ENCODE results near the gene BLM. TPM values are rescaled to one million over a fixed set of nuclear protein-coding genes. Genes with fewer than 3 reads are reported as not detected.

Gene BLM
- total RNA-seq, 1 experiment from 2014 or later: 41.3 TPM

DNA sequence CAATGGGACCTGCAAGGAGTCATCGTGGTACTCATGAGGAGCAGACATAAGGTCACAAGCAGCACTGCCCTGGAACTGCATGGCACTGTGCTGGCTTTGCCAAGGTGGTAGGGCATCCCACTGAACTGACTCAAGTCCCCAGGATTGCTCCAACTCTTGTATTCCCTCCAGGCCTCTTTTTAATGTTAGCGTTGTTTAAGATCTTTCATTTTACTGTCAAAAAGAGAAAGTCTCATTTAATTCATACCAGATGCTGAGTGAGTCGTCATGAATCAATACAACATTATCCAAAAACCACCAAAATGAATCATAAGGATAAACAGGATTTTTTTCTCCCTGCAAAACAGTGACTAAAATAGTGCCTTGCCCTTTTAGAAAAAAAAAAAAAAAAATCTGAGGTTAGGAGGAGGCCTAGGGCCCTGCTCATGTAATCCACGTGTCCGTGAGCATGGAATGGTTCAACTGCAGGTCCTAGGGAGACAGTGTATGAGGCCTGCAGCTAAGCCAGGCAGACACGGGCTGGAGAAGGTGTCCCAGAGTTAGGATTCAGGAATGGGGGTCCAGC is 36.7 kb upstream of the BLM start:
- peaks cover 6 to 7% of the 10 kb centered on the region in 2 experiments; a peak in 3 of 4 replicates for H3K4me1 Mint-ChIP-seq

More for the DNA sequence above, 36.7 kb upstream of the BLM start:
- WGBS (ENCODE audit: extremely low coverage, insufficient read length, low lambda C conversion rate): no CpG with 5 or more reads among the region's 6 CpGs
- Histone ChIP-seq H2BK120ac (ENCODE audit: low read depth, low read length, poor library complexity, severe bottlenecking) (no peak overlapping the region), H3T11ph (ENCODE audit: low read length) (no peak overlapping the region), H3K23ac (ENCODE audit: insufficient read length, low read depth, low read length) (no peak overlapping the region), H3K79me1 (ENCODE audit: insufficient read depth, low read depth, low read length, poor library complexity, severe bottlenecking) (no peaks in the 10 kb centered on the region), H4K91ac (ENCODE audit: insufficient read length, low read depth, low read length) (no peak overlapping the region), H2BK12ac (ENCODE audit: insufficient read length, low read depth, low read length) (no peak overlapping the region), H3K9ac (ENCODE audit: extremely low read depth, insufficient read length, low read length) (no peak overlapping the region), H2BK20ac (ENCODE audit: low read depth, low read length, poor library complexity, severe bottlenecking) (no peak overlapping the region), H3K4me2 (ENCODE audit: insufficient read depth, insufficient read length, low read length) (no peak overlapping the region), H3K27me3 (ENCODE audit: insufficient read depth, low read length) (no peaks in the 10 kb centered on the region), H4K5ac (ENCODE audit: insufficient read length, low read depth, low read length) (no peak overlapping the region), H2BK15ac (ENCODE audit: low read depth, low read length) (no peak overlapping the region), H2AFZ (ENCODE audit: low read length) (no peak overlapping the region), H3K9me3 (ENCODE audit: control insufficient read depth, low read depth, low read length) (no peaks in the 10 kb centered on the region), H3K14ac (ENCODE audit: insufficient read depth, low read length) (no peak overlapping the region), H4K20me1 (ENCODE audit: control insufficient read depth, insufficient read depth, insufficient read length) (no peaks in the 10 kb centered on the region), H3K79me2 (ENCODE audit: insufficient read depth, low read length) (no peaks in the 10 kb centered on the region), H3K18ac (ENCODE audit: insufficient read length, low read depth, low read length) (no peak overlapping the region), H3K27ac (ENCODE audit: insufficient read length, low read depth, low read length) (no peak overlapping the region), H3K23me2 (ENCODE audit: insufficient read length, low read depth, low read length, poor library complexity, severe bottlenecking) (no peaks in the 10 kb centered on the region), H3K56ac (ENCODE audit: insufficient read length, low read depth, low read length) (no peak overlapping the region), H4K8ac (replicated peaks; ENCODE audit: insufficient read length, low read depth, low read length) (peak overlapping the region; percentile 38), H3K4ac (ENCODE audit: low read depth, low read length) (no peak overlapping the region), H2AK5ac (ENCODE audit: insufficient read length, low read length) (no peak overlapping the region), H3K4me1 (ENCODE audit: insufficient read depth, low read length) (no peaks in the 10 kb centered on the region), H2BK5ac (ENCODE audit: insufficient read length, low read length) (no peak overlapping the region)
- Mint-ChIP-seq H3K4me3 (no peak overlapping the region), H3K36me3 (ENCODE audit: insufficient read depth in 1 of 3, low read depth in 3 of 3) (no peaks in the 10 kb centered on the region), H3K9me3 (peaks cover 3% of the 10 kb centered on the region in 2 experiments; a peak in 1 of 5 replicates), H3K27ac (no peak overlapping the region), H3K27me3 (ENCODE audit: low read depth) (no peaks in the 10 kb centered on the region; the same call in none of the 2 replicates)
- no peak for DNase-seq
- TF ChIP-seq, protein P1, sequence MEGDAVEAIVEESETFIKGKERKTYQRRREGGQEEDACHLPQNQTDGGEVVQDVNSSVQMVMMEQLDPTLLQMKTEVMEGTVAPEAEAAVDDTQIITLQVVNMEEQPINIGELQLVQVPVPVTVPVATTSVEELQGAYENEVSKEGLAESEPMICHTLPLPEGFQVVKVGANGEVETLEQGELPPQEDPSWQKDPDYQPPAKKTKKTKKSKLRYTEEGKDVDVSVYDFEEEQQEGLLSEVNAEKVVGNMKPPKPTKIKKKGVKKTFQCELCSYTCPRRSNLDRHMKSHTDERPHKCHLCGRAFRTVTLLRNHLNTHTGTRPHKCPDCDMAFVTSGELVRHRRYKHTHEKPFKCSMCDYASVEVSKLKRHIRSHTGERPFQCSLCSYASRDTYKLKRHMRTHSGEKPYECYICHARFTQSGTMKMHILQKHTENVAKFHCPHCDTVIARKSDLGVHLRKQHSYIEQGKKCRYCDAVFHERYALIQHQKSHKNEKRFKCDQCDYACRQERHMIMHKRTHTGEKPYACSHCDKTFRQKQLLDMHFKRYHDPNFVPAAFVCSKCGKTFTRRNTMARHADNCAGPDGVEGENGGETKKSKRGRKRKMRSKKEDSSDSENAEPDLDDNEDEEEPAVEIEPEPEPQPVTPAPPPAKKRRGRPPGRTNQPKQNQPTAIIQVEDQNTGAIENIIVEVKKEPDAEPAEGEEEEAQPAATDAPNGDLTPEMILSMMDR (conservative IDR thresholded peaks at IDR 0.05): no peak

Data from H9 (cell line).